Measurements from ENCODE around the gene C11orf91.
"Not testable (repeated sequence)": the region's sequence is repeated elsewhere in the genome, so short reads cannot be mapped to it uniquely, and the experiment has no call there.

Gene C11orf91

DNA sequence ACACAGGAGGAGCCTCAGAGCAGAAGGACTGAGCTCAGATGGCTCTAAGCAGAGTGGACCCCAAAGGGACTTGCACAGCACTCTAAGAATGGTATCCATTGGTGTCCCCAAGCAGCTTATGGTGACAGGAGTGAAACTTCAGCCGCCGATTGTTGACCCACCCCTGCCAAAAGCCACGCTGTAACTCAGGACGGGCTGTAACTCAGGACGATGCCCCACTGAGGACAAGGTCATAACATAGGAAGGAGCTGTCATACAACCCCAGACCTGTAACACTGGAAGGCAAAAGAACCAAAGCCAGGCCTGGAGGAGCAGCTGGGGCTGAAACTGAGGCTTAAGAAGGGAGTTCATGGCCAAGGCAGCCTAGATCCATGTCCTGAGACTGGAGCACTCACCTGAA, 21.4 kb upstream of the C11orf91 start:
- DNase-seq, result no peak
- ATAC-seq, result no peak

- ATAC-seq (peak; percentile 47), DNase-seq (peak; percentile 27)
Observed at GRCh38 chr11:33721426-33721825, 20.8 kb upstream of the C11orf91 start.

GRCh38 chr11:33719587-33719986, 19.0 kb upstream of the C11orf91 start:
- ATAC-seq (no peak), DNase-seq (no peak)

- ATAC-seq (no peak), DNase-seq (no peak)
Observed at GRCh38 chr11:33718440-33718839, 17.8 kb upstream of the C11orf91 start.

DNA sequence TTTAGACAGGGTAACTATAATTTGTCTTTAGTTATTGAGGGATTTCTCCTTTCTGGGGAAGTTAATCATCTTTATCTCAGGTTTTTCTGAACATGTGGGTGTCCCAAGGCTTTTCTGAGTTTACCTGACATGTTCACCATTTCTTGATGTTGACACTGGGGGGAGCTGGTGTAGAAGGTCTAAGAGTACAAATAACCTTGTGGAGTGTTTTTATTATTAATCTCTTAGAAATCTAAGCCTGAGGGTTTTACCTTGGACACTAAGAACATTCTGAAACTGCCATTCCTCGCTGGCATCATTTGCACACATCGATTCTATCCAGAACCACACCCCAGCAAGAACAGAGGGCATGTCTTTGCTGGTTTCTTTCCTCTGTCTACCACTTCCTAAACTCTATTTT, 15.6 kb upstream of the C11orf91 start:
- ATAC-seq, result no peak

DNA sequence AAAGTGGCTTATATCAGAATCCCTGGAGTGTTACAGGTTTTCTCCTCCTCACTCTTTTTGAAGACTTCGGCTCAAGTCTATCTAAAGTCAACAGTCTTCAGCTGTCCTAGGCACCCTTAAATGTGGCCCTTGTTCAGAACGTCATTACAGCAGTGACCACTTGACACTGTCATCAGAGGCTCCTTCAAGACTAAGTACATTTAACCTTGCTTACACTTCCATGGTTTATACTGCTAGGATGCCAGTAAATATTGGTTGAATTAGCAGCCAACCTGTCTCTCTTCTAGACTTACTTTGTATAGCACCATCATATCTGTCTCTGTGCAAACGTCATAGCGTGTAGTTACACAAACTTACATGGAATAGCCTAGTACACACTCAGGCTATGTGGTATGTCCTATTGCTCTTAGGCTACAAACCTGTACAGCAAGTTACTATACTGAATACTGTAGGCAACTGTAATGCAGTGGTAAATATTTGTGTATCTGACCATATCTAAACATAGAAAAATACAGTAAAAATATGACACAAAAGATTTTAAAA, 13.3 kb upstream of the C11orf91 start:
- DNase-seq (no peak), ATAC-seq (no peak)

More for the DNA sequence above, 15.6 kb upstream of the C11orf91 start:
- DNase-seq, result no peak

- ATAC-seq (no peak), DNase-seq (no peak)
Observed at GRCh38 chr11:33713151-33713855, 12.7 kb upstream of the C11orf91 start.

DNA sequence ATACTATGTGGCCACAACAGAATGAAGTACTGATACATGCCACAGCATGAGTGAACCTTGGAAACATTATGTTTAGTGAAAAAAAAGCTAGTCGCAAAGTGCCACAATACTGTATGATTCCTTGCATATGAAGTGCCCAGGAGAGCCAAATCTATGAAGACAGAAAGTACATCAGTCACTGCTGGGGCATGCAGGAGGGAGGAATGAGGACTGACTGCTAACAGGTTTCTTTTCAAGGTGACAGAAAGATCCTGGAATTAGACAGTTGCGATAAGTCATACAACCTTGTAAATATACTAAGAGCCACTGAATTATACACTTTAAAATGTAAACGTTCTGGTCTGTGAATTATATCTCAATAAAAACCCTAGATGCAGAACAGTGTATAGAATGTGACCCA, 11.8 kb upstream of the C11orf91 start:
- DNase-seq (no peak), ATAC-seq (no peak)

DNA sequence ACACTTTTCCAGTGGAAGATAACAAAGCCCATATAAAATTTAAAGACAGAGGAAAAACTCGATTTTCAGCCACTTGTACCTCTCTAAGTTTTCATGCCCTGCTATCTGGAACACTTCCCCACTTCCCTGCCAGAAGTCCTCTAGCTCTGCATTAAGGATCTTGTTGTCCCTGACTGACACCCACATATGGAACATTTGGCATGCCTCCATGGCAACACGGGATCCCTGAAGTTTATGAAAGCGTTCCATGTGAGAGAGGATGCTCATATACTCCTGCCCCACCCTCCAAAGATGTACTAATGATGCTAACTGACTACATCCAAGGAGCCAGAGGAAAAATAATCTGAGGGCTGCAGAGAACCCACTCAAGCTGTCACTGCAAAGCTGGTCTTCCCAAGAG, 8.8 kb upstream of the C11orf91 start:
- no peak for ATAC-seq

DNA sequence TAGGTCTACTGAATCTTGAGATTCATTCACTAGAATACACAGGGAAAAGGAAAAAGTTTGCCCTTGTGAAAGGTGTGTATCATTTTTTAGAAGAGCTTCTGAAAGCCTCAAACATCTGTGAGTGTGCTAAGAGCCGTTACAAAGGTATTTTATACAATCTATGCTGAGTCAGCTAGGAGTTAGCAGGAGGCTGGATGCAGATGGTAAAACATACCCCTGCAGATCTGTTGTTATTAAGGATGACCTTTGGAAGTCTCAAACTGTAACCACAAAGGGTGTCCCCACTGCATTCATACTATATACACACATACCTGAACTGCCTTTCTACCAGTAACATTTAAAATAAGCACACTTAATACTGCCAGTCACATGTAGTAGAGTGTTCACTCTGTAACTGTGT, 8.4 kb upstream of the C11orf91 start:
- ATAC-seq (no peak), DNase-seq (no peak)

More for the DNA sequence above, 8.8 kb upstream of the C11orf91 start:
- no peak for DNase-seq

DNA sequence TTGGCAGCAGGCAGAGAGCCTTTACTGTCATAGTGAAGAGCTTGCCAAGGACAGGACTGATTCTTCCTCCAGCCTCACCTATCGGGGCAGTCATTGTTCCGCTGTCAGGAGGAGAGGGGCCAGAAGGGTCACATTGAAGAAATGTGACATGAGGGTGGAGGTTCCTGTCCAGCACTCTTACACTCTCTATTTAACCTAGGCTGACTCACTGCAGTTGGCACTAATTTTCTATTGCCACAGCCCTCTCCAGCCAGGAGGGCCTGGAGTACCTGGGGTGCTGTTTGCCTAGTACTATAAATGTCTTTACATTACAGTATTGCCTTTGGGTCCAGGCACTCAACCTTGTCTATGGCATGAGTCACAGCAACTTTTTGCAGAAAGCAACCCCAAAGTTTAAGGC, 7.2 kb upstream of the C11orf91 start:
- DNase-seq, ATAC-seq: not testable (repeated sequence)

DNA sequence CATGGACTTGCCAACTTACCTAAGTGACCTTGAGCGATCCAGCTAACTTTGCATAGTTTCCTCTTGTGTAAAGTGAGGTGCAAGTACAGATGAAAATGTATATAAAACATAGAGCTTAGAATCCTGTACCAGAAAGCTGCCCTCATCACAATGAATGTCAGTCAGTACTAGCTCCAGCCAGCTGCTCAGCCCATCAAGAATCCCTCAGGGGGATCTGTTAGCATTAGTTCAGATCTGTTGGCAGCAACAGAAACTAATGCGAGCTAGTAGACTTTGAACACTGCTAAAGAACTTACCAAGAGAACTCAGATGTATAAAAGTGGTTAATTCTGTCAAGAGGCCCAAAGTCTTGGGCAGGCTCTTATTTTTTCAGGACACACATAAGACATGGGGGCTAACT, 6.3 kb upstream of the C11orf91 start:
- no peak for DNase-seq

GRCh38 chr11:33706546-33706945, 5.9 kb upstream of the C11orf91 start:
- DNase-seq (no peak), ATAC-seq (no peak)

More for the DNA sequence above, 6.3 kb upstream of the C11orf91 start:
- no peak for ATAC-seq

- no peak for DNase-seq
- no peak for ATAC-seq
Observed at GRCh38 chr11:33704240-33705002, 3.8 kb upstream of the C11orf91 start.

DNA sequence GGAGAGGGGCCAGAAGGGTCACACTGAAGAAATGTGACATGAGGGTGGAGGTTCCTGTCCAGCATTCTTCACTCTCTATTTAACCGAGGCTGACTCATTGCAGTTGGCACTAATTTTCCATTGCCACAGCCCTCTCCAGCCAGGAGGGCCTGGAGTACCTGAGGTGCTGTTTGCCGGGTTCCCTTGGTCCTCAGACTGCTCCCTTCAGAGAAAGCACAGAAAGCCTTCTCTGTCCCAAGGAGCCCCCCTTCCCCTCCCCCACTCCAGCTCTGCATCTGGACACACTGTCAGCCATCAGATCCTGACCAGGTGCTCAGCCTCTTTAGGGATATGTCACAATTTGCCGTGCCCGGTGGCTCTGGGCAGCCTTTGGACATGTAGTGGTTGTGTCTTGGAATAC, 3.2 kb upstream of the C11orf91 start:
- no peak for DNase-seq
- no peak for ATAC-seq

- no peak for ATAC-seq
Observed at GRCh38 chr11:33703234-33703633, 2.6 kb upstream of the C11orf91 start.

GRCh38 chr11:33701302-33702230, 940 bp upstream of the C11orf91 start:
- ATAC-seq, result no peak
- DNase-seq, result no peak

More at GRCh38 chr11:33703234-33703633, 2.6 kb upstream of the C11orf91 start:
- no peak for DNase-seq

DNA sequence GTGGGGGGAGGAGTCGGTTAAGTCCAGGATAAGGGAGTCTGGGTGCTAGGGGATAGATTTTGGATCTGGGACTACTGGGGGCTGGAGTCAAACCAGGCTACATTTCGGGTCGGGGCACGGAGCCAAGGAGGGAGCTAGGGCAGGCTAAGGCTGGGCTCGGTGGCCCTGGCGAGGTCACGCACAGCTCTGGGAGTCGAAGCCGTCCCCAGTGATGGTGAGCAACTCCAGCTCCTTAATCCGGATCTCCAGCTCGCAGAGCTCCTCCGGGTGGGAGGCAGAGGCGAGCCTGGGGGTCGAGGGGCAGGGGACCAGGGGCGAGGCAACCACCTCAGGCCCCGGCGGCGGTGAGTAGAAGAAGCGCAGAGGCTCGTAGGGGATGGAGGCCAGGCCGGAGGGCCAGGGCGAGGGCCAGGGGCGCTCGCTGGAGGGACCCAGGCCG, 544 bp downstream of the C11orf91 start:
- DNase-seq (no peak), ATAC-seq (no peak)

DNA sequence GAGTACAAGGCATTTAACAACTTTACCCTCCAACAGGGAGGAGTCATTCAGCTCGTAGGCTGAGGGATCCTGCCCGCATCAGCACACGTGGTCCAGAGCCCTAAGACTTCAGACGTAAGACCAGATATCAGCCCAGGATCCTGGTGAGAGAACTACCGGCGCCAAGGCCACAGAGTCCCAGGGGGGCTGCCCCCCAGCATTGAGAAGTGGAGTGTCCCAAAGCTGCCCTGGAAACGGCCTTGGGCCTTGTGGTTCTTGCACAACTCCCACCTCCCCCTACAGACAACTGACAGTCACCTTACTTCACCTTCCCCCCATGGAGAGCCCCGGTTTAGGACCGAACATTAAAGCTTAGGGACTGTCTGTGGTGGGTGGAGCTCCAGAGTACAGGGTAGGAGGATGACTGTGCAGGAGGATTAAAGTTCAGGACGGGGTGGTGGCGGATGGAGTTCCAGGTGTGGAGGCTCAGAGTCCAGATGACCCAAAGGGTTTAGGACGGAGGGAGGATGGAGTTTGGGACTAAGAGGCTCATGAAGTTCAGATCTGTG, 1.0 kb downstream of the C11orf91 start:
- ATAC-seq (no peak), DNase-seq (no peak)

DNA sequence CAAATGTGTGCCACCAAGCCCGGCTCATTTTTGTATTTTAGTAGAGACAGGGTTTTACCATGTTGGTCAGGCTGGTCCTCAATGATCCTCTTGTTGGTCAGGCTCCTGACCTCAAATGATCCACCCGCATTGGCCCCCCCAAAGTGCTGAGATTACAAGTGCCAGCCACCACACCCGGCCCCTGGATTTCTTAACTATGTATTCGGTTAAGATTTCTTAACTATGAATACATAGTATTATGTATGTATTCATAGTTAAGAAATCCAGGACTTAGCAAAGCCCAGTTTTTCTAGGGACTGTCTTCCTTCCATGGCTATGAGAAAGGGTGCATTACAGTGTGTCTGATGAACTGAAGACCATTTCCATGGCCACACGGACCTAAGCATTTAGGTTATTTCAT, 1.7 kb downstream of the C11orf91 start:
- ATAC-seq, result no peak
- DNase-seq, result no peak

DNA sequence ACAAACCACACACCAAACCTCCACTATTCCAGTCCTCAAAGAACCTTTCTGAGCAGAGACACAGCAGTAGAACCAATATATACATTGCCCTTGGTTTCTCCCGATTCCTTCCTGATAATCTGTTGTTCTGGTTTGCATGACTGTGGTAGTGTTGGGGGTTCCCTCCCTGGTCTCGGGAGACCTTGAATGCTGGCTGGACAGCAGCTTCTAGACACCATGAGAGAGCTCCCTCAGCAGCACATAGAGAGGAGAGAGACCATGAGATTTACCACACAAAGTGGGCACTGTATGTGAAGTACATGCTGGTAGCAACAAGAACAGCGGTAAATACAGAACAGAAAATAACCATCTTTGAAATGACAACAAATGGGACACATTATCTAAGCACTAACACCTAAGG, 2.6 kb downstream of the C11orf91 start:
- DNase-seq (no peak), ATAC-seq (no peak)

All from stimulated activated naive CD8-positive, alpha-beta T cell treated with anti-CD3 and anti-CD28 coated beads, Interleukin-15, Interleukin-2, amounts not matched to agents 100 U/mL and 50 U/mL, for 24 hours (primary cell).